ENCODE data around the gene RAB36.

DNA sequence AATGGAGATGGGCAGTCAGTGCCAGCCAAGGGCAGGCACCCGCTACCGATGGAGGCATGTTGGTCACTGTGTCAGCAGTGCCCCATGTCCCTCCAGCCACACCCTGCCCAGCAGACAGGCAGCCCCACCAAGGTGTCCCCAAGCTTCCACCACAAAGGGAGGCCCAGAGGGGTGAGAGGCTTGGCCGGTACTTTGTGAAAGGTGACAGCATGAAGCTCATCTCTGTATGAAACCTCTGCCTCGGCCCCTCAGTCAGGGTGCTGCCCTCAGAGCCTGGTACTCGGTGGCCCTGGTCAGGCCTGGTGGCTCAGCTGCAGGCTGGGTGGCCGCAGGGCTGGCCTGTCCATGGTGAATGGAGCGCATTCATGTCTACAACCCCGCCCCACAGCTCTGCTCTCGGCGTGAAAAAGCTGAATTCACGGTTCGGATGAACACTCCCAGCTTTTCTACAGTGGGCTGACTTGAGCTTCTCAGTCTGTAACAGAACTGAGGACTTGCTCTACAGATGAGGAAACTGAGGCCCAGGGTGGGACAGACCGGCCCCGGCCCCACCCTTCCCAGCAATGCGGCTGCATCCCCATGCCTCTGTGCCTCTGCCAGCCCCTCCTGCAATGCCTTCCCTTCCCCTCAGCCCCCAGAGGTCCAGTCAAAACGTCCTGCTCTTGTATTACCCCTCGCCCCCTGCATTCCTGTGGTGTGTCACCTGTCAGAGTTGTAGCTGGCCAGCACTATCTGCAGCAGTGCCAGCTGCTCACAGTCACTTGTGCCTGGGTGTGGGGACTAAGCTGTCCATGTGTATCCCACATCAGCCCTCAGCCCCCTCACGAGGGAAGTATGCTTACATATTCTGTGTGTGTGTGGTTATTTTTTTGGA lies 31.2 kb upstream of the RAB36 start:
- TF ChIP-seq CTCF (IDR thresholded peaks at IDR 0.05; ENCODE audit: low read length) (no peak), EZH2 (optimal IDR thresholded peaks at IDR 0.05; ENCODE audit: low read depth, low read length) (no peak)
